ENCODE results near the gene ZNF383. TPM values are rescaled to one million over a fixed set of nuclear protein-coding genes. Genes with fewer than 3 reads are reported as not detected.

ZNF383 gene
- 4.7 and 11.3 TPM in 2 replicates for total RNA-seq

DNA sequence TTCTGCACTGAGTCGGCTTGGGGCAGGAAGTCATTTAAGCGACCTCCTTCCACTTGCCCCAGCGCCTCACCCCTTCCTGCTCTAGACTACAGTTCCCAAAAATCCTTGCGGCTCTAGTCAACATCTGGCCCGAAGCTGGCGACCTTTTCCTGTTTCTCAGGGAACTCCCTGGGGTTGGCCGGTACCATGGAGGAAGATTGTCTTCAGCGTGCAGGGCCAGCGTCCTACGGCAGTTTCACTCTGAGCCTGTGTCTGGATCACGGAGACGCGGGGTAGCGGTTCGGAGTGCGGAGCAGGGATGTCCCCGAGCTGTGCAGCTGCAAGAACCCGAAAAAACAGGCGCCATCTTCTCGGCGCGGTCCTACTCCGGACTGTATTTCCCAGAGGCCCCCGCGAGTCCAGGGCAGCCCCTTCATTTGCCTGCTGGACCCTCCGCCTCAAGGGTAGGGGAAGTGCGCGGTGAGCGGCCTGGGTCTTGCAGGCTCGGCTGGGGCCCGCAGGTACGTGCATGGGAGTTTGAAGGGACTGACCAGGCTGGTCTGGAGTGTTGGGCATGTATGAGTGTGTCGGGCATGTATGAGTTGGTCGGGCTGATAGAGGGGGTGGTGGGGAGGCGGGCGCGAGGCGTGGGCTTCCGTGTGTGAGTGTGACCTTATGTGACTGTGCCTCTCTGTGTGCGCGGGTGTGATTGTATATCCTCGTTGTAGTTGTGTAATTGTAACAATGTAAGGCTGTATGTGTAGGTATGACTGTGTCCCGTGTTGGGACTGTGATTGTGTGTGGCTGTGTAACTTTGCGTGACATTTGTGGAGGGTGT lies at the start of gene ZNF383:
Gene ZNF383 (plus strand): TSS at position 440 of the 817 bp plus-strand sequence. CDS start 12,240 bp downstream, outside the sequence.

DNA sequence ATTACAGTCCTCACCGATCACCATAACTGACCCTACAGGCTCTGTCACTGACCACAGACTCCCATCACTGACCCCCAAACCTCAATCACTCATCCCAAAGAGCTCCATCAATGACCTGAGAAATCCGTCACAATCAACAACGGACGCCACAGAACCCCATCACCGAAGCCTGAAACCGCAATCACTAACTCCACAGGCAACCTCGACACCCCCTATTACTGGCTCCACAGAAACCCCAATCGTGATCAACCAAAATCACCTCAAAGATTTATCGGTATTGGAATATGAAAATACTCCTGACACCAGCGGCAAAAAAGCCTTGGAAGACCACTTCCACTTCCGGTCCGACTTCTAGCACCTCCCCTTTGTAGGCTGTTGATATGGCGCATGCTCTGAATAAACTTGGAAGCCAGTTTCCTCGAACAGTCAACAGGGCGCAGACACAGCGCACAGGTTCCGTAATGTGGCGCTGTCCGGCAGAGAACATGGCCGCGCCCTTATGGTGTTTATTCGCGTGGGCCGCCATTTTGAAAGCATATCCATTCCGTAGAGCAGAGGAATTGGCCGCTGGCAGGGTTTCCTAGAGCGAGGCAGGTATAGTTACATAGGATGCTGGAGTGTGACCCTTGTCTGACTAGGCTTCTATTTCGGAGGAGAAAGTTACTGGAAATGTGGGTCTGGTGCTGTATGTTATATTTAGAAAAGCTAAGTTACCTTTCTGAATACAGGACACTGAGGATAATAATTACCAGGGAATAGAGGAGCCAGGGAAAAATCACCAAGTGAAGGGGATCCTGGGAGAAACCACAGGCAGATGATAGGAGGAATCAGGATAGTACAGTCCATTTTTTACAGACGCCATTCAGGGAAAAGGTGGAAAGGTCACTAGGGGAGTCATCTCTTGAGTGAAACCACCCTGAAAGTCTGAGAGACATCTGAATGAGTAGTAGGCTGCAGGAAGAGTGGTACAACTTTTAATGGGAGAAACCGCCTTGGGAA lies 45.3 kb upstream of the ZNF383 start, which contains the start of gene ZNF585A:
Gene ZNF585A (minus strand): TSS at position 328 of the 999 bp plus-strand sequence. CDS start 2,785 bp downstream, outside the sequence.

Other genes starting within 250 kb of the ZNF383 start
- 3.3 and 3.4 TPM in 2 replicates for gene ZNF420, start 139.8 kb upstream of the ZNF383 start, total RNA-seq
- 8.7 and 9.9 TPM in 2 replicates for gene ZNF585A, start 45.5 kb upstream of the ZNF383 start, total RNA-seq
- gene ZNF585B, start 7.7 kb upstream of the ZNF383 start, total RNA-seq: 11.8 and 21.2 TPM in 2 replicates
- 3.6 and 3.9 TPM in 2 replicates for gene ZNF527, start 152.9 kb downstream of the ZNF383 start, total RNA-seq
- 3.5 and 3.6 TPM in 2 replicates for gene ZNF569, start 249.2 kb downstream of the ZNF383 start, total RNA-seq

Measured in cardiac ventricle fibroblast (primary cell).